IMR-90 (cell line): ENCODE results near the gene USP25. TPM values are rescaled to one million over a fixed set of nuclear protein-coding genes. Genes with fewer than 3 reads are reported as not detected.

Experiments used
- ATAC-seq: fragments of 200-7000 bp; cut with Tn5 transposase; 2 replicates; pipeline ENCODE4 v1.9.1; 2020; ENCODE audit warnings: low read depth, mild to moderate bottlenecking, moderate library complexity
- BruUV-seq: library from RNA; stranded (reverse); fragments of 400-500 nt; replicated peaks from 2 replicates; lab custom pipeline; 2021; lab: Mats Ljungman, UMichigan
- CTCF ChIA-PET: fragments of 300-600 bp; formaldehyde crosslinking; extraction: SDS; loops from one replicate; lab custom pipeline; 2021; ENCODE audit warnings: antibody characterized with exemption; lab: Yijun Ruan, JAX
- POLR2A ChIA-PET: fragments of 300-600 bp; sonication (Branson Sonifier 250); formaldehyde crosslinking; loops from one replicate; lab custom pipeline; 2022; ENCODE audit warnings: antibody characterized with exemption; ENCODE audit not compliant: unreplicated experiment; lab: Charles Lee
- DNase-seq: peaks from one replicate; pipeline ENCODE4 v3.0.0; 2013
- H2AFZ ChIP-seq: replicated peaks from 2 replicates; pipeline ENCODE3; 2013; ENCODE audit warnings: low read length, mild to moderate bottlenecking; ENCODE audit not compliant: poor library complexity
- H2AK5ac ChIP-seq: 2 replicates; pipeline ENCODE4 v1.6.1; 2013; ENCODE audit warnings: low read depth, low read length, inconsistent platforms
- H2AK9ac ChIP-seq: replicated peaks from 2 replicates; pipeline ENCODE3; 2013; ENCODE audit warnings: mild to moderate bottlenecking, low read depth, low read length, moderate library complexity; ENCODE audit not compliant: poor library complexity
- H2BK120ac ChIP-seq: 2 replicates; pipeline ENCODE4 v1.6.1; 2013; ENCODE audit warnings: low read depth, low read length, inconsistent platforms
- H2BK15ac ChIP-seq: 3 replicates; pipeline ENCODE4 v1.6.1; 2013; ENCODE audit warnings: low read depth, low read length, inconsistent platforms
- H2BK20ac ChIP-seq: 2 replicates; pipeline ENCODE4 v1.6.1; 2013; ENCODE audit warnings: low read depth, mild to moderate bottlenecking, inconsistent platforms, low read length, moderate library complexity
- H2BK5ac ChIP-seq: 2 replicates; pipeline ENCODE4 v1.6.1; 2013; ENCODE audit warnings: mild to moderate bottlenecking, low read depth, low read length, inconsistent platforms; ENCODE audit not compliant: poor library complexity, severe bottlenecking
- H3K14ac ChIP-seq: replicated peaks from 2 replicates; pipeline ENCODE4 v1.6.1; 2013; ENCODE audit warnings: low read depth, low read length, inconsistent platforms
- H3K18ac ChIP-seq: 2 replicates; pipeline ENCODE4 v1.6.1; 2013; ENCODE audit warnings: low read depth, low read length, control low read depth
- H3K23ac ChIP-seq: 2 replicates; pipeline ENCODE4 v1.6.1; 2013; ENCODE audit warnings: low read depth, low read length, inconsistent platforms
- H3K27ac ChIP-seq: 2 replicates; pipeline ENCODE4 v1.5.1; 2013; ENCODE audit warnings: mild to moderate bottlenecking, control low read depth, low read length; ENCODE audit not compliant: insufficient read depth
- H3K27me3 ChIP-seq: 2 replicates; pipeline ENCODE4 v1.6.1; 2013; ENCODE audit warnings: low read length; ENCODE audit not compliant: control insufficient read depth, insufficient read depth
- H3K36me3 ChIP-seq: 2 replicates; pipeline ENCODE4 v1.6.1; 2013; ENCODE audit warnings: low read length, mixed read lengths; ENCODE audit not compliant: control insufficient read depth, insufficient read depth
- H3K4ac ChIP-seq: 2 replicates; pipeline ENCODE4 v1.6.1; 2013; ENCODE audit warnings: low read depth, low read length, inconsistent platforms
- H3K4me1 ChIP-seq: 2 replicates; pipeline ENCODE4 v1.6.1; 2013; ENCODE audit warnings: low read length, mixed read lengths; ENCODE audit not compliant: control insufficient read depth, insufficient read depth
- H3K4me2 ChIP-seq: 2 replicates; pipeline ENCODE4 v1.6.1; 2013; ENCODE audit warnings: low read depth, mild to moderate bottlenecking, control low read depth, low read length, moderate library complexity
- H3K4me3 ChIP-seq: 2 replicates; pipeline ENCODE4 v1.5.1; 2013; ENCODE audit warnings: low read depth, mild to moderate bottlenecking, control low read depth, low read length, moderate library complexity; ENCODE audit not compliant: insufficient read depth
- H3K56ac ChIP-seq: 2 replicates; pipeline ENCODE4 v1.6.1; 2013; ENCODE audit warnings: low read length, inconsistent platforms; ENCODE audit not compliant: insufficient read depth; ENCODE audit errors: extremely low read depth
- H3K79me1 ChIP-seq, 2 experiments: 2 replicates each; pipeline ENCODE4 v1.6.1; 2013; ENCODE audit warnings: low read length in 2 of 2, inconsistent platforms in 1 of 2, low read depth in 1 of 2
- H3K9ac ChIP-seq: 2 replicates; pipeline ENCODE4 v1.6.1; 2013; ENCODE audit warnings: low read depth, low read length, control low read depth
- H3K9me1 ChIP-seq: 2 replicates; pipeline ENCODE4 v1.6.1; 2013; ENCODE audit warnings: low read length, inconsistent platforms; ENCODE audit not compliant: insufficient read depth
- H3K9me3 ChIP-seq: 2 replicates; pipeline ENCODE4 v1.6.1; 2013; ENCODE audit warnings: low read length; ENCODE audit not compliant: control insufficient read depth, insufficient read depth
- H4K20me1 ChIP-seq: 2 replicates; pipeline ENCODE4 v1.6.1; 2013; ENCODE audit warnings: low read length, inconsistent platforms; ENCODE audit not compliant: insufficient read depth
- H4K5ac ChIP-seq: 2 replicates; pipeline ENCODE4 v1.6.1; 2013; ENCODE audit warnings: mild to moderate bottlenecking, low read depth, low read length, control low read depth
- H4K8ac ChIP-seq, 2 experiments: 2 replicates each; pipeline ENCODE4 v1.6.1; 2013; ENCODE audit warnings: low read depth in 2 of 2, low read length in 2 of 2, control low read depth in 1 of 2, inconsistent platforms in 1 of 2
- H4K91ac ChIP-seq: 2 replicates; pipeline ENCODE4 v1.6.1; 2013; ENCODE audit warnings: low read depth, low read length, inconsistent platforms; ENCODE audit not compliant: insufficient read depth
- CEBPB ChIP-seq: IDR thresholded peaks from 2 replicates; pipeline ENCODE4 v1.6.1; 2012; ENCODE audit warnings: low read depth, low read length, improper control_type of control experiment
- RCOR1 ChIP-seq: IDR thresholded peaks from 2 replicates; pipeline ENCODE4 v1.6.1; 2012; ENCODE audit warnings: mild to moderate bottlenecking, low read length, improper control_type of control experiment; ENCODE audit not compliant: insufficient replicate concordance
- WGBS, 2 experiments: methylation state at CpG; one replicate each; pipeline versions ENCODE4 v1.1.5 to v1.1.7; 2013; ENCODE audit warnings: missing lambda C conversion rate in 2 of 2; ENCODE audit not compliant: insufficient read length in 1 of 2; ENCODE audit errors: extremely low coverage in 2 of 2; 5-methylcytosine and 5-hydroxymethylcytosine counted together
- dilution Hi-C: fragments of 300-500 bp; cut with HindIII; formaldehyde crosslinking; loops from one replicate; pipeline ENCODE4 v1.14.3; 2018; ENCODE audit warnings: low sequenced_read_pairs; ENCODE audit not compliant: unreplicated experiment
- in situ Hi-C: fragments of 300-500 bp; cut with MboI; formaldehyde crosslinking; loops from 3 replicates; pipeline ENCODE4 v1.14.3; 2019; ENCODE audit warnings: low sequenced_read_pairs, inconsistent platforms, mixed read lengths
- intact Hi-C: fragments of 100-400 bp; cut with micrococcal nuclease; formaldehyde crosslinking; loops from 2 replicates; pipeline ENCODE4 v1.10.0; 2022
- polyA plus RNA-seq, 3 experiments: library from polyadenylated mRNA; depleted of rRNA; stranded (reverse); fragments of >200 nt; gene quantifications; 2 replicates each; pipeline ENCODE4 v1.2.3, GENCODE V29; 2012; ENCODE audit warnings: low replicate concordance in 1 of 3
- total RNA-seq: library from RNA; depleted of rRNA; stranded (reverse); fragments of >200 nt; gene quantifications from 2 replicates; pipeline ENCODE4 v1.2.3, GENCODE V29; 2012

USP25 gene
- total and polyA plus RNA-seq, 2 of the 4 experiments (the other 2 are of a cell fraction): 9.3 to 23.3 TPM

DNA sequence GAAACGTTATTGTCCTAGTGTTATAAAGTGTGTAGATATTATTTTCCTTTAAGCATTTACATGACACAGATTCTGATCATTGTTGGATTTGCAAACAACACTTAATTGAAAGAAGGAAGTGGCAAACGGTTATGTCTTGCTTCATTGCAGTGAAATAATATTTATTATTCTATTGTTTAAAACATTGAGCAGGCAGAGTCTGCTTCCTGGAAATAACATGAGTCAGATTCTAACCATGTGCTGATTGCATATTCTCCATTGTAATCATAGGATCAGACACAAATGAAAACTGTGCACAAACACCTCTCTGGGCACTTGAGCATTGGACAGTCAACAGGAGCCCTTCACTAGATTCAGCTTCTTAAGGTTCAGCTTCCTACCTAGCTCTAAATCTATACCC lies 46.8 kb upstream of the USP25 start:
- Histone ChIP-seq H3K27me3 (no peaks in the 10 kb centered on the region), H3K4me1 (peaks cover 4% of the 10 kb centered on the region), H3K18ac (peak overlapping the region; percentile 57; the same call in 1 of the 2 replicates), H3K36me3 (no peaks in the 10 kb centered on the region), H3K9me3 (peaks cover 13% of the 10 kb centered on the region), H2BK15ac (no peak overlapping the region), H4K20me1 (no peaks in the 10 kb centered on the region), H3K9ac (no peak overlapping the region), H2AK5ac (no peak overlapping the region), H4K8ac (peak overlapping the region in 1 of 2 experiments; percentile 54; a peak in 2 of 4 replicates), H3K79me1 (no peaks in the 10 kb centered on the region), H4K5ac (no peak overlapping the region), H3K4ac (no peak overlapping the region), H3K9me1 (no peaks in the 10 kb centered on the region), H2BK20ac (peak overlapping the region; percentile 21; the same call in 1 of the 2 replicates), H2BK120ac (peak overlapping the region; percentile 51), H2AK9ac (no peak overlapping the region), H3K27ac (no peak overlapping the region), H3K4me3 (no peak overlapping the region), H4K91ac (no peak overlapping the region), H2BK5ac (peak overlapping the region; percentile 91), H3K4me2 (no peak overlapping the region), H3K23ac (no peak overlapping the region), H3K14ac (no peak overlapping the region), H2AFZ (no peak overlapping the region), H3K56ac (no peak overlapping the region)
- in situ Hi-C loops: no loop called here
- BruUV-seq: no TSS peak
- DNase-seq: peak; percentile 57
- ATAC-seq: peak; percentile 32
- WGBS, 2 experiments: no CpG with 5 or more reads among the region's 2 CpGs
- POLR2A ChIA-PET: no interaction called here
- dilution Hi-C loops: no loop called here
- intact Hi-C loops: no loop called here
- 0 out of 2 replicates have a peak, but pooled peaks have one; percentile 37 for TF ChIP-seq CEBPB
- no peak for TF ChIP-seq RCOR1
- CTCF ChIA-PET: no interaction called here
